ENCODE measurements around the gene HIVEP1. TPM values are rescaled to one million over a fixed set of nuclear protein-coding genes. Genes with fewer than 3 reads are reported as not detected.

HIVEP1 gene
- total RNA-seq, 1 donor from 2014 or later = 25.7 TPM

DNA sequence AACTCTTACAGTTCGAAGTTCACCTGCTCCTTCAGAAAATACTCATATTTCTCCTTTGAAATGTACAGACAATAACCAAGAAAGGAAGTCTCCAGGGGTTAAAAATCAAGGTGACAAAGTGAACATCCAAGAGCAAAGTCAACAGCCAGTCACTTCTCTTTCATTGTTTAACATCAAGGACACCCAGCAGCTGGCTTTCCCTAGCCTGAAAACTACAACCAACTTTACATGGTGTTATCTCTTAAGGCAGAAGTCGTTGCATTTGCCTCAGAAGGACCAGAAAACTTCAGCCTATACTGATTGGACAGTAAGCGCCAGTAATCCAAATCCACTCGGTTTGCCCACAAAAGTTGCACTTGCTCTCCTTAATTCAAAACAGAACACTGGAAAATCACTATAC is 113.3 kb downstream of the HIVEP1 start:
- no peaks in the 10 kb centered on the region for H3K4me1 ChIP-seq
- H3K4me3 ChIP-seq = no peak overlapping the region
- H3K9me3 ChIP-seq = no peaks in the 10 kb centered on the region
- peaks cover 15% of the 10 kb centered on the region for H3K36me3 ChIP-seq
- TF ChIP-seq, protein P1, sequence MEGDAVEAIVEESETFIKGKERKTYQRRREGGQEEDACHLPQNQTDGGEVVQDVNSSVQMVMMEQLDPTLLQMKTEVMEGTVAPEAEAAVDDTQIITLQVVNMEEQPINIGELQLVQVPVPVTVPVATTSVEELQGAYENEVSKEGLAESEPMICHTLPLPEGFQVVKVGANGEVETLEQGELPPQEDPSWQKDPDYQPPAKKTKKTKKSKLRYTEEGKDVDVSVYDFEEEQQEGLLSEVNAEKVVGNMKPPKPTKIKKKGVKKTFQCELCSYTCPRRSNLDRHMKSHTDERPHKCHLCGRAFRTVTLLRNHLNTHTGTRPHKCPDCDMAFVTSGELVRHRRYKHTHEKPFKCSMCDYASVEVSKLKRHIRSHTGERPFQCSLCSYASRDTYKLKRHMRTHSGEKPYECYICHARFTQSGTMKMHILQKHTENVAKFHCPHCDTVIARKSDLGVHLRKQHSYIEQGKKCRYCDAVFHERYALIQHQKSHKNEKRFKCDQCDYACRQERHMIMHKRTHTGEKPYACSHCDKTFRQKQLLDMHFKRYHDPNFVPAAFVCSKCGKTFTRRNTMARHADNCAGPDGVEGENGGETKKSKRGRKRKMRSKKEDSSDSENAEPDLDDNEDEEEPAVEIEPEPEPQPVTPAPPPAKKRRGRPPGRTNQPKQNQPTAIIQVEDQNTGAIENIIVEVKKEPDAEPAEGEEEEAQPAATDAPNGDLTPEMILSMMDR (IDR thresholded peaks at IDR 0.05) = no peak
- no peak overlapping the region for H3K27ac ChIP-seq
- ATAC-seq (no peak), DNase-seq (no peak)
- intact Hi-C loops (cut with DNase I) = no loop called here
- no peaks in the 10 kb centered on the region for H3K27me3 ChIP-seq

DNA sequence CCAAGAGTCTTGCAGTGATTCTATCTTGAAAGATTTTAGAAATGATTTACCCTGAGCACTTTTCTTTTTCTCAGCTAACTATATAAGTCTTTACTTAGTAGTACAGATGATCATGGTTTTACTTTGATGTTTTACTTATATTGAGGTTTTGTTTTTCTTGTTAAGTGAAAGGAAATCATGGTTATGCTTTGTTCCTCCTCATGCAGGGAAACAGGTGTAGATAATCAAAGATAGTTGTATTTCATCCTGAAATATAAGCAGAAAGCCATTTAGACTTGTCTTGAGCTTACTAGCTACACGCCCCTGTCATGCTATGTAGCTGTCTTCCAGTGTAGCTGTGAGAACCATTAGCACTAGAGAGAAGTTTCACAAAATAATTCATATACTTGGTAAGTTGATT is 113.9 kb downstream of the HIVEP1 start:
- H3K9me3 ChIP-seq = no peaks in the 10 kb centered on the region
- intact Hi-C loops (cut with DNase I) = no loop called here
- no peaks in the 10 kb centered on the region for H3K4me1 ChIP-seq
- no peaks in the 10 kb centered on the region for H3K27me3 ChIP-seq
- DNase-seq (no peak), ATAC-seq (no peak)
- H3K4me3 ChIP-seq = no peak overlapping the region
- TF ChIP-seq, protein P1 (IDR thresholded peaks at IDR 0.05) = no peak
- H3K27ac ChIP-seq = no peak overlapping the region
- H3K36me3 ChIP-seq = peaks cover 9% of the 10 kb centered on the region

DNA sequence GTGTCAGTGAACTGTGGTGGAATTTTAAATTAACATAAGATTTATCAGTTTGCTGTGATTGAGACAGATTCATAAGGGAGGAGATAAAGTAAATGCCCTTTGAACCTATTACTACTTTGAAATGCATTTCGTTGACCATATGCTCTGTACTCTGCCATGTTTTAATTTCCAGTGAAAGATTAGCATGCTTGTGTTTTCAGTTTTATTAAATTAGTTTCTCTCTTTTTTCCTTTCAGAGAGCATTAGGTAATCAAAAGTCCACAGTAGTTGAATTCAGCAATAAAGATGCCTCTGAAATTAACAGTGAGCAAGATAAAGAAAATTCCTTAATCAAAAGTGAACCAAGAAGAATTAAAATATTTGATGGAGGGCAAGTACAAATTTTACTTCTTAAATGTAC is 117.4 kb downstream of the HIVEP1 start:
- no peaks in the 10 kb centered on the region for H3K36me3 ChIP-seq
- H3K4me3 ChIP-seq = no peak overlapping the region
- no peak overlapping the region for H3K27ac ChIP-seq
- DNase-seq (no peak), ATAC-seq (no peak)
- TF ChIP-seq, protein P1 (IDR thresholded peaks at IDR 0.05) = no peak
- H3K27me3 ChIP-seq = no peaks in the 10 kb centered on the region
- H3K4me1 ChIP-seq = no peaks in the 10 kb centered on the region
- intact Hi-C loops (cut with DNase I) = no loop called here
- no peaks in the 10 kb centered on the region for H3K9me3 ChIP-seq

DNA sequence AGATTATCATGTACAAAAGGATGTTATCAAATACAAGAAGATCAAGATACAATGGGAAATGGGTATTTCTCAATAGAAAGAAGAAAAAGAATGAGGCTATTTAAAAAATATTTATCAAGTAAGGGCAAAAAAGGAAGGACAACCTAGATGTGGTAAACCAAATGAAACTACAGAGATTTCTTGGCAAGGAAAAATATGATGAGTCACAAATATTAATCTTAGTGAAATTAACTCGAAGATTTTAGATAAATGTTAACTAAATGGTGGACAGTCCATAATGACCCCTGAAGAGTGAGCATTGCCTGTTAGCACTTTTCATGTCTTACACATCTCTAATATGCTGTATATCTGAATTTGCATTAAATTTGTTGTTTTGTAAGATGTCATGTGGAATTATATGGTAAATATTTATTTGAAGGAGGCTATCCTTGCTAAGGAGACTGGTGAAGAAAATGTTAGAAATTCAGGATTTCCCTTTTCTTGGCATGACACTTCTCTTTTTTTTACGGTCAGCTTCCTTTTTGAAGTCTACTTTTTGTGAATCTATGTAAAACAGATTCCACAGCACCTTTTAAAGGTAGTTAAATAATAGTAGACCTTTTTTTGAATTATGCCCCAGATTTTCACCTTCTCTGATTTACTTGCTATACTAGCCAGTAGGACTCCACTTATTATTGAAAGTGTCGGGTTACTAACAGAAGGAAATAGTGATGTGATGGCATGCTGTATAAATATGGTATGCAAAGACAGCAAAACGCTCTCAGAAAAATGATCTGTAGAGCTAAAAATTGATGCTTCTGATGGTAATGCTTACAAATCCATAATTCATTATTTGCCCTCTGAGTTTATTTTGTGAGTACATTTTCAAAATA is 120.5 kb downstream of the HIVEP1 start:
- H3K4me3 ChIP-seq = no peak overlapping the region
- DNase-seq = no peak
- no peak for ATAC-seq
- intact Hi-C loops (cut with DNase I) = no loop called here
- H3K36me3 ChIP-seq = no peaks in the 10 kb centered on the region
- H3K27me3 ChIP-seq = no peaks in the 10 kb centered on the region
- no peak overlapping the region for H3K27ac ChIP-seq
- no peaks in the 10 kb centered on the region for H3K4me1 ChIP-seq
- no peaks in the 10 kb centered on the region for H3K9me3 ChIP-seq
- TF ChIP-seq, protein P1 (IDR thresholded peaks at IDR 0.05) = no peak

DNA sequence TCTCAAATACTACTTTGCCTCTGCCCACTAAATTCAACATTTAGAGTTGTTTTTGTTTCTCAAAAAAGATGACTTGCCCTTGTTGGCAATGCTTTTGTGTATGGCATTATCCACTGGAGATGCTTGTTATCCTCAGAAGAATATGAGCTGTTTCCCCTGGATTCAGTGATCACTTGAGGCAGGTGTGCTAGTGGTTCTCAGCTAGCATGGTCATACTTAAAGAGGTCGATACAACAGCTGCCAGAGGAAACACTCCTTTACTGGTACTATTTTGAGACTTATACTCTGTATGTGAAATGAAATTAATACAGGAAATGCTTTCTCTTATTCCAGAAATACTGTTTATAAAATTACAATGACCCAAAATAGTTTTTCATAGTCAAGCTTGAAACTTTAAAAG is 122.5 kb downstream of the HIVEP1 start:
- no peaks in the 10 kb centered on the region for H3K4me1 ChIP-seq
- DNase-seq = no peak
- H3K27ac ChIP-seq = no peak overlapping the region
- H3K9me3 ChIP-seq = no peaks in the 10 kb centered on the region
- H3K36me3 ChIP-seq = peaks cover 5% of the 10 kb centered on the region
- no peaks in the 10 kb centered on the region for H3K27me3 ChIP-seq
- no peak overlapping the region for H3K4me3 ChIP-seq
- intact Hi-C loops (cut with DNase I) = no loop called here
- no peak for ATAC-seq
- TF ChIP-seq, protein P1 (IDR thresholded peaks at IDR 0.05) = no peak

Measured in upper lobe of right lung (tissue), 1 donor.